Fibroblast of peridontal ligament (primary cell): ENCODE measurements around the gene MYO1D.
"Not testable (repeated sequence)": the region's sequence is repeated elsewhere in the genome, so short reads cannot be mapped to it uniquely, and the experiment has no call there.

ENCODE experiments used
- DNase-seq: peaks from one replicate; pipeline ENCODE4 v3.0.0-alpha.2; 2010; ENCODE audit errors: extremely low read depth

The MYO1D gene

DNA sequence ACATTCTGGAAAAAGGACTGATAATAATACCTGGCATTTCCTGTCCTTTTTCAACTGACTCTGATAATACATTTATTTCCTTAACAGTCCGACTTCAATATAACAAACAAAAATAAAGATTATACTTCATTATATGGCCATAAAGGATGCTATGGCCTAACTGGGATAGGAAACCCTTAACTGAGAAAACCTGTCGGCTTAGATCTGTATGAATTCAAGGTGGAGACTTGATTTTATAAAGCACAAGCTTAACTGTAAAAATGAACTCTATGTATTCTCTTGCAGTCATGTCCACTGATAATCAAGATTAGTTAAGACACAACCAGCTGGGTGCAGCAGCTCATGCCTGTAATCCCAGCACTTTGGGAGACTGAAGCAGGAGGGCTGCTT is 102.2 kb downstream of the MYO1D start:
- no peak for DNase-seq

DNA sequence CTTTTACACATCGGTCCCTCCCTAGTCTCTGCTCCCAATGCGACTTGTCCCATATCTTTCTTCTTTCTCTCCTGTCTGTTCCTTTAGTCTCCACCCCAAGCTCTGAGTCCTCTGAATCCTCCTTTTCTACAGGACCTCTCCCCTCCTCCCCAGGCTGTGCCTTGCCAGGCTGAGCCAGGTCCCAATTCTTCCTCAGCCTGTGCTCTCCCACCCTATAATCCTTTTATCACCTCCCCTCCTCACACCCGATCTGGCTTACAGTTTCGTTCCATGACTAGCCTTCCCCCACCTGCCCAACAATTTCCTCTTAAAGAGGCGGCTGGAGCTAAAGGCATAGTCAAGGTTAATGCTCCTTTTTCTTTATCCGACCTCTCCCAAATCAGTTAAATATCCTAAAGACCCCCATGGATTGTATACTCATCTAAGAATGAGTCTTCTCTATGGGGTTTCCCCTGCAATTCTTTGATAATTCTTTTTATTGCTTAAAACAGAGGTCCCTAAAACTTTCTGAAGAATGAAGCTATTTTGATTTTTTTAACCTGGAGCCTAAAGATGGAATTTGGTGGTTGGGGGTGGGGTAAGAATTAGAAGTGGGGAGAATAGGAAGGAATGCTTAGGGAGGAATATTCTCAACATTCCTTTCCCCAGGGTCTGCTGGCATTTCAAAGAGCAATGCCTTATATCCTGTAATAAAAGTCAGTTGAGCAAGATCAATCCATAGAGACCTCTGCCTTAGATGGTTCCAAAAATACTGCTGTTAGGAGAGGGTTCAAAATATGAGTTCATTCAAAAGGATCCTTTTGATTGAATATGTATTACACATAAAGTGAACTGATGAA is 102.8 kb downstream of the MYO1D start:
- no peak for DNase-seq

GRCh38 chr17:32772453-32773025 is 104.4 kb downstream of the MYO1D start:
- DNase-seq = no peak

- no peak for DNase-seq
Observed at GRCh38 chr17:32771396-32771795, 105.5 kb downstream of the MYO1D start.

DNA sequence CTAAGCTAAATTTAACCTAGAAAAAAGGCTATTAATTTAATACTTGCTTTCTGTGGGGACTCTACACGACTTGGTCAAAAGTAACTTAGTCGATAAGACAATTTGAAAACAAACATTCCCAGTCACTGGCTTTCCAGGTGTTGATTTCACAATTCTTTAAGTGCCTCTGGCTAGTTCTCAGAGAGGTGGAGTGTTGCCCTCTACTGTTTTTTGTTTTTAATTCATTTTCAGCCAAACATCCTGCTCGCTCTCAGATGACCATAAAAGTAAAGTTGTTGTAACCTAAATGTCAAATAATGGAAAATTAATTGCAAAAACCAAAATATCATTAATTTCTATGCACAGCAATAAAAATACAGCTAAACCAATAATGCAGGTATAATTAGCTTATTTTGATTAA is 107.1 kb downstream of the MYO1D start:
- DNase-seq = no peak

DNA sequence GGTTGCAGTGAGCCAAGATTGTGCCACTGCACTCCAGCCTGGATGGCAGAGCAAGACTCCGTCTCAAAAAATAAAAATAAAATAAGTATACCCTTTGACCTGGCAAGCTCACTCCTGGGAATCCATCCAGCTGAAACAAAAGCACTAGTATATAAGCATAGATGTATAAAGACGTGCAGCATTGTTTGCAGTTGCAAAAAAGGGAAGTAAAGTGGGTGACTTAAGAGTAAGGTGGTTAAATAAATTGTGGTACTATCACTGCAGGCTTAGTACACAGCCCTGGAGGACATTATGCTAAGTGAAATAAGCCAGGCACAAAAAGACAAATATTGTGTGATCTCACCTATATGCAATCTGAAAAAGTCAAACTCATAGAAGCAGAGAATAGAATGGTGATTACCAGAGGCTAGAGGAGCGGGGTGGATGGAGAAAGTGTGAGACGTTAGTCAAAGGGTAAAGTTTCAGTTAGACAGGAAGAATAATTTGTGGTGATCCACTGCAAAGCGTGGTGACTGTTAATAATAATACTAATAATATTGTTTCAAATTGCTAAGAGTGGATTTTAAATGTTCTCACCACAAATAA is 113.0 kb downstream of the MYO1D start:
- no peak for DNase-seq

DNA sequence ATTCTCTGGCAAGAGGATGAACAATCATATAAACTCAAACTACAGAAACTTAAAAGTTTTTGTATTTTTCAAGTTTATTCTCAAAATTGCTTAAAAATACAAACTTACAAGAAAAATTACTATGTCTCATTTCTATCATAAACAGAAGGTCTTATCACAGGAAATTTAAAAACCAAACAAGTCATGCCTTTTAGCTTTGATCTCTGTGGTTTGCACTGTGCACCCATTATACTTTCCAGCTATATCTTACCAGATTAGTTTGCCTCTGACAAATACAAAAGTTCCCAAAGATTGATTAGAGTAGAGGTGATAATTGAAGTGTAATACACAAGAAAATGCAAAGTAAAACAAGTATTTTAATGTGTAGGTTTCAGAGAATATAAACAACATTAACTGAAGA is 117.4 kb downstream of the MYO1D start:
- no peak for DNase-seq

GRCh38 chr17:32757963-32758362 is 119.0 kb downstream of the MYO1D start:
- no peak for DNase-seq

- no peak for DNase-seq
Observed at GRCh38 chr17:32756696-32757095, 120.2 kb downstream of the MYO1D start.

GRCh38 chr17:32755045-32755805 is 121.7 kb downstream of the MYO1D start:
- DNase-seq = peak; percentile 83

- DNase-seq = no peak
Observed at GRCh38 chr17:32752934-32753333, 124.0 kb downstream of the MYO1D start.

DNA sequence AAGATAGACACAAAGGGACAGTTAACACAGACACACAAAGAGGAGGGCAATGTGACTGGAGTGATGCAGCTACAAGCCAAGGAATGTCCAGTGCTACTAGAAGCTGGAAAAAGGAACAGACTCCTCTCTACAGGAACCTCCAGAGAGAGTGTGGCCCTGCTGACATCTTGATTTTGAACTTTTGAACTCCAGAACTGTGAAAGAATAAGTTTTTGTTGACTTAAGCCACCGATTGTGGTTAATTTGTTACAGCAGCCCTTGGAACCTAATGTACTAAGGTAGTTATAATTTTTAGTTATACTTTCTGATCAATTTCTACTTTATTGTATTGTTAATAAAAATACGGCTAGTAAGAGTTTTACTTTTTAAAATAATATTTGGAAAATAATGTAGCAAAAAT is 129.1 kb downstream of the MYO1D start:
- no peak for DNase-seq

- peak; percentile 25 for DNase-seq
Observed at GRCh38 chr17:32746698-32747097, 130.2 kb downstream of the MYO1D start.

- no peak for DNase-seq
Observed at GRCh38 chr17:32746280-32746679, 130.6 kb downstream of the MYO1D start.

- no peak for DNase-seq
Observed at GRCh38 chr17:32742681-32743538, 134.0 kb downstream of the MYO1D start.

- DNase-seq = no peak
Observed at GRCh38 chr17:32741381-32741780, 135.5 kb downstream of the MYO1D start.

GRCh38 chr17:32739722-32740121 is 137.2 kb downstream of the MYO1D start:
- no peak for DNase-seq

DNA sequence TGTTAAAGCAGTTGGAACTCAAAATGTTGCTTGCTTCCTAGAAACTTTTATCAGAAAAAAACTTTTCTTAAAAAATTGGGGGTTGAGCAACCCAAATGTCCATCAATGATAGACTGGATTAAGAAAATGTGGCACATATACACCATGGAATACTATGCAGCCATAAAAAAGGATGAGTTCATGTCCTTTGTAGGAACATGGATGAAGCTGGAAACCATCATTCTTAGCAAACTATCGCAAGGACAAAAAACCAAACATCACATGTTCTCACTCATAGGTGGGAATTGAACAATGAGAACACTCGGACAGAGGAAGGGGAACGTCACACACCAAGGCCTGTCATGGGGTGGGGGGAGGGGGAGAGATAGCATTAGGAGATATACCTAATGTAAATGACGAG is 137.8 kb downstream of the MYO1D start:
- DNase-seq = not testable (repeated sequence)

GRCh38 chr17:32733401-32733800 is 143.5 kb downstream of the MYO1D start:
- DNase-seq = no peak

DNA sequence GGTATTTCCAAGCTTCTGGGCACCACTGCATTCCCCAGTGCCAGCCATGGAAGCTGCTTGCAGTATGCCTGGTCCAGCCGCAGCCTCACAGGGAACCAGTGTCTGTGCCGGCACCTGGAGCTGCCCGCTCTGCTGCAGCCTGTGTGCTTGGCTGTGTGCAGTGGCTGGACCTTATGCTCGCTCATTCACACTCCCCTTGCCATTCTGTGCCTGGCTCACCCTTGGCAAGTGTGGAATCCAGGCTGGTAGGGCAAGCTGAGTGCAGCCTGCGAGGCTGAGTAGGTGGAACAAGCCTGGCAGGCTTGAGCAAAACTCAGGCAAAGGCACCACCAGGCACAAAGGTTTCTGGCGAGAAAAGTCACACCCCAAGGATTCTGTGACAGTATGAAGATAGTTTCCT is 144.0 kb downstream of the MYO1D start:
- no peak for DNase-seq

DNA sequence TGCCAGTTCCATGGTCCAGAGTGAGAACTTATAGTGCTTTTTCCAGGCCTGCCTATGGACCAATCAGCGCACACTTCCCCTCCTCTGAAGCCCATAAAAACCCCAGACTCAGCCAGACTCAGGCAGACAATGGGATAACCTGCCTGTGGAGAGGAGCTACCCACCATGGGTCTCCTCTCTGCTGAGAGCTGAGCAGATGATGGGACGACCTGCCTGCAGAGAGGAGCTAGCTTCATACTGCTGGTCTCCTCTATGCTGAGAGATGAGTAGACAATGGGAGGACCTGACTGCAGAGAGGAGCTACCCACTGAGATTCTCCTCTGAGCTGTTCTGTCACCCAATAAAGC is 144.7 kb downstream of the MYO1D start:
- DNase-seq = no peak
